A549 (cell line): Measurements from ENCODE around the gene TNRC18. TPM values are rescaled to one million over a fixed set of nuclear protein-coding genes. Genes with fewer than 3 reads are reported as not detected.
A peak's percentile ranks its signal among the peaks of the same experiment; 100 is the strongest.

Experiments
- ATAC-seq, 2 experiments: fragments of 200-7000 bp in 1 of 2; fragments of >200 bp in 1 of 2; cut with Nextera tagmentation in 1 of 2; cut with Tn5 transposase in 1 of 2; 3 replicates each; pipeline versions ENCODE4 v1.8.0 to v1.9.1; 2018 to 2020; ENCODE audit warnings: mild to moderate bottlenecking in 1 of 2, moderate library complexity in 1 of 2
- CTCF ChIA-PET: fragments of 300-600 bp; sonication (Branson Sonifier 250); formaldehyde crosslinking; extraction: SDS; loops from one replicate; lab custom pipeline; 2021; ENCODE audit warnings: antibody characterized with exemption, inconsistent platforms; lab: Yijun Ruan, JAX
- POLR2A ChIA-PET: fragments of 350-600 bp; formaldehyde crosslinking; extraction: SDS; loops from one replicate; lab custom pipeline; 2021; ENCODE audit warnings: antibody characterized with exemption, inconsistent platforms; lab: Yijun Ruan, JAX
- DNase-seq, 2 experiments: peaks; one replicate each; pipeline versions ENCODE4 v3.0.0 to v3.0.0-alpha.2; 2011 to 2016; ENCODE audit warnings: low read depth in 1 of 2, low spot score in 1 of 2
- FAIRE-seq: peaks from 2 replicates; lab custom pipeline; 2011; peaks lifted over from hg19 to GRCh38; lab: Jason Lieb, UNC
- H3K27ac ChIP-seq, 2 experiments: fragments of >200 bp; sonication (Bioruptor Twin); formaldehyde crosslinking; 3 replicates each; pipeline ENCODE4 v1.5.1; 2016 to 2017
- H3K4me1 ChIP-seq: fragments of >200 bp; sonication (Bioruptor Twin); formaldehyde crosslinking; 3 replicates; pipeline ENCODE4 v1.6.1; 2016
- H3K4me2 ChIP-seq: fragments of >200 bp; sonication (Bioruptor Twin); formaldehyde crosslinking; 3 replicates; pipeline ENCODE4 v1.6.1; 2016
- H3K4me3 ChIP-seq: fragments of >200 bp; sonication (Bioruptor Twin); formaldehyde crosslinking; 3 replicates; pipeline ENCODE4 v1.5.1; 2016
- H3K9me3 ChIP-seq: fragments of >200 bp; sonication (Bioruptor Twin); formaldehyde crosslinking; 3 replicates; pipeline ENCODE4 v1.6.1; 2016
- CBX2 ChIP-seq: fragments of 200-600 bp; sonication (generic); IDR thresholded peaks from 2 replicates; pipeline ENCODE4 v1.6.1; 2016; ENCODE audit warnings: low read depth, mild to moderate bottlenecking, borderline replicate concordance
- CHD2 ChIP-seq: fragments of 150-350 bp; IDR thresholded peaks from 2 replicates; pipeline ENCODE4 v1.6.1; 2014; ENCODE audit warnings: low read length; ENCODE audit not compliant: partially characterized antibody
- CHD4 ChIP-seq: fragments of 200-600 bp; sonication (generic); IDR thresholded peaks from 2 replicates; pipeline ENCODE4 v1.6.1; 2016; ENCODE audit warnings: antibody characterized with exemption, mild to moderate bottlenecking, borderline replicate concordance
- E2F6 ChIP-seq: IDR thresholded peaks from 2 replicates; pipeline ENCODE4 v1.6.1; 2012; ENCODE audit warnings: low read depth, borderline replicate concordance
- EHMT2 ChIP-seq: fragments of 200-600 bp; sonication (generic); IDR thresholded peaks from 2 replicates; pipeline ENCODE4 v1.6.1; 2016; ENCODE audit warnings: antibody characterized with exemption, low read depth, mild to moderate bottlenecking, moderate library complexity
- FOXS1 ChIP-seq: fragments of 250-450 bp; sonication (Bioruptor Pico); IDR thresholded peaks from 2 replicates; pipeline ENCODE4 v1.5.0; 2020; ENCODE audit warnings: mild to moderate bottlenecking, moderate library complexity
- HEYL ChIP-seq: fragments of 250-450 bp; sonication (Bioruptor Pico); IDR thresholded peaks from 2 replicates; pipeline ENCODE4 v1.8.0; 2021; ENCODE audit warnings: mild to moderate bottlenecking, moderate library complexity
- JUN ChIP-seq, 2 experiments: fragments of >200 bp; sonication (Bioruptor Twin); formaldehyde crosslinking; IDR thresholded peaks; 2 replicates in 1 of 2; 3 replicates in 1 of 2; pipeline ENCODE4 v1.6.1; 2016 to 2017
- JUNB ChIP-seq: fragments of >200 bp; sonication (Bioruptor Twin); formaldehyde crosslinking; IDR thresholded peaks from 2 replicates; pipeline ENCODE4 v1.6.1; 2016
- KDM1A ChIP-seq: fragments of 200-600 bp; sonication (generic); IDR thresholded peaks from 2 replicates; pipeline ENCODE4 v1.6.1; 2016; ENCODE audit warnings: low read depth, mild to moderate bottlenecking
- KDM5A ChIP-seq: fragments of 200-600 bp; sonication (generic); IDR thresholded peaks from 2 replicates; pipeline ENCODE4 v1.6.1; 2016; ENCODE audit warnings: antibody characterized with exemption, mild to moderate bottlenecking
- NPAS2 ChIP-seq: fragments of 250-450 bp; sonication (Bioruptor Pico); IDR thresholded peaks from 2 replicates; pipeline ENCODE4 v1.8.0; 2022; ENCODE audit warnings: mild to moderate bottlenecking, moderate library complexity, borderline replicate concordance
- POLR2A ChIP-seq: IDR thresholded peaks from 2 replicates; pipeline ENCODE4 v1.6.1; 2012; ENCODE audit warnings: mild to moderate bottlenecking, low read length
- POLR2AphosphoS2 ChIP-seq: conservative IDR thresholded peaks from 2 replicates; pipeline ENCODE4 v1.6.1; 2012; ENCODE audit warnings: low read length, improper control_type of control experiment, inconsistent platforms
- RARB ChIP-seq: fragments of 250-450 bp; sonication (Bioruptor Pico); IDR thresholded peaks from 2 replicates; pipeline ENCODE4 v1.8.0; 2021; ENCODE audit warnings: mild to moderate bottlenecking, moderate library complexity
- REST ChIP-seq: fragments of 200-600 bp; sonication (generic); IDR thresholded peaks from 2 replicates; pipeline ENCODE4 v1.6.1; 2016; ENCODE audit warnings: antibody characterized with exemption, mild to moderate bottlenecking, moderate library complexity
- RFX5 ChIP-seq: fragments of 450-650 bp; IDR thresholded peaks from 2 replicates; pipeline ENCODE4 v1.7.1; 2014; ENCODE audit warnings: antibody characterized with exemption, mild to moderate bottlenecking, moderate library complexity
- RNF2 ChIP-seq: fragments of 200-600 bp; sonication (generic); IDR thresholded peaks from 2 replicates; pipeline ENCODE4 v1.6.1; 2016; ENCODE audit warnings: low read depth, mild to moderate bottlenecking, antibody characterized with exemption, moderate library complexity, borderline replicate concordance
- SMC3 ChIP-seq: fragments of >200 bp; sonication (Bioruptor Twin); formaldehyde crosslinking; IDR thresholded peaks from 3 replicates; pipeline ENCODE4 v1.6.1; 2018; ENCODE audit warnings: inconsistent platforms
- TP53 ChIP-seq: fragments of 250-450 bp; sonication (Bioruptor Pico); IDR thresholded peaks from 2 replicates; pipeline ENCODE4 v1.5.0; 2021; ENCODE audit warnings: mild to moderate bottlenecking, moderate library complexity
- ZC3H11A ChIP-seq: fragments of 450-650 bp; IDR thresholded peaks from 2 replicates; pipeline ENCODE4 v1.6.1; 2014; ENCODE audit warnings: antibody characterized with exemption, mild to moderate bottlenecking
- ZFP36 ChIP-seq: fragments of 450-650 bp; IDR thresholded peaks from 2 replicates; pipeline ENCODE4 v1.6.1; 2014; ENCODE audit warnings: borderline replicate concordance; ENCODE audit not compliant: partially characterized antibody
- WGBS: methylation state at CpG from one replicate; pipeline ENCODE4 v1.1.6; 2017; ENCODE audit errors: missing lambda C conversion rate; 5-methylcytosine and 5-hydroxymethylcytosine counted together
- polyA plus RNA-seq, 4 experiments: library from polyadenylated mRNA; depleted of rRNA in 3 of 4; stranded (reverse); fragments of >200 nt; fragmentation: RNase III in 1 of 4; extraction: RNeasy Plus Mini Kit Qiagen cat#74134 plus additional on column Dnase treatment in 1 of 4; gene quantifications; 2 replicates in 3 of 4; 3 replicates in 1 of 4; pipeline ENCODE4 v1.2.3, GENCODE V29; 2011 to 2017
- TF ChIP-seq, protein P1 (sequence below): IDR thresholded peaks from 2 replicates; pipeline ENCODE4 v1.6.1; 2012
- TF ChIP-seq, protein P2 (sequence below): fragments of 250-450 bp; sonication (Bioruptor Pico); IDR thresholded peaks from 2 replicates; pipeline ENCODE4 v1.5.0; 2020; ENCODE audit warnings: low read depth, mild to moderate bottlenecking, moderate library complexity

TNRC18 gene
- polyA plus RNA-seq, 2 of the 4 experiments (the other 2 are of a cell fraction): 15.5 to 39.9 TPM

DNA sequence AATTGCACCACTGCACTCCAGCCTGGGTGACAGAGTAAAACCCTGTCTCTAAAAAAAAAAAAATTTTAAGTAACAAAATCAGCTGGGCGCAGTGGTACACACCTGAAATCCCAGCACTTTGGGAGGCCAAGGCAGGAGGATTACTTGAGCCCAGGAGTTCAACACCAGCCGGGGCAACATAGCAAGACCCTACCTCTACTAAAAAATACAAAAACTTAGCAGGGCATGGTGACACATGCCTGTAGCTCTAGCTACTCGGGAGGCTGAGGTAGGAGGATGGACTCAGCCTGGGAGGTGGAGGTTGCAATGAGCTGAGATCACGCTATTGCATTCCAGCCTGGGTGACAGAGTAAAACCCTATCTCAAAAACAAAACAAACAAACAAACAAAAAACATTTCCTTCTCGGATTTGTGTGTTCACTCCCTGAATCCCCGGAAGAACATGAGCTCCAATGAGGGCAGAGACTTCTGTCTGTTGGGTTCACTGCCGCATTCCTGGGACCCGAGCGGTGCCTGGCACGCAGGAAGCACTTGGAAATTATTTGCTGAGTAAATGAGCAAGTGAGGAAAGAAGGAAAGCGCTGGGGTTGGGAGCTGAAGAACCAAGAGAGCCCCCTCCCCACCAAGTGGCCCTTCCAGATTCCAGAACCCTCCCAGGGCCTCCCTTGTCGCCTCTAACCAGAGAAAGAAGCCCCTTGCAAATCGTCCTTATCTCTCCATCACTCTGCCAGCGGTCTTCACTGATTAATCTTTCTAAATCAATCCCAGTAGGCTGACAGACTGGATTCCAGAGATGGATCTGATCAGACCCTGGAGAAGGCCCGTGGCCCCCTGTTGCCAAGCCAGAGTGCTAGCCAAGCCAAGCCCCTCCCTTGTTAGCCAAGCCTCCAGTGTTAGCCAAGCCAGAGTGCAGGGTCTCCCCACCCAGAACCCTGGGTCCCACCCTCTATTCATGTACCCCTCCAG, 6.2 kb downstream of the TNRC18 start:
- CTCF ChIA-PET: interaction anchor here (1.4 kb wide), 1 partner anchor 33 kb away, joined by 3 read pairs; no protein-coding TSS in a partner anchor
- 54% methylated on average over 15 of the region's 15 CpGs for WGBS
- peak overlapping the region; percentile 81 for H3K4me2 ChIP-seq
- peaks cover 31% of the 10 kb centered on the region for H3K4me1 ChIP-seq
- no peak for TF ChIP-seq JUNB
- TF ChIP-seq, protein P1, sequence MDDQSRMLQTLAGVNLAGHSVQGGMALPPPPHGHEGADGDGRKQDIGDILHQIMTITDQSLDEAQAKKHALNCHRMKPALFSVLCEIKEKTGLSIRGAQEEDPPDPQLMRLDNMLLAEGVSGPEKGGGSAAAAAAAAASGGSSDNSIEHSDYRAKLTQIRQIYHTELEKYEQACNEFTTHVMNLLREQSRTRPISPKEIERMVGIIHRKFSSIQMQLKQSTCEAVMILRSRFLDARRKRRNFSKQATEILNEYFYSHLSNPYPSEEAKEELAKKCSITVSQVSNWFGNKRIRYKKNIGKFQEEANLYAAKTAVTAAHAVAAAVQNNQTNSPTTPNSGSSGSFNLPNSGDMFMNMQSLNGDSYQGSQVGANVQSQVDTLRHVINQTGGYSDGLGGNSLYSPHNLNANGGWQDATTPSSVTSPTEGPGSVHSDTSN: no peak
- TF ChIP-seq FOXS1 (CRISPR knock-in tag): no peak
- TF ChIP-seq REST: no peak
- no peak for TF ChIP-seq RNF2
- TF ChIP-seq KDM5A: no peak
- no peak for TF ChIP-seq E2F6
- TF ChIP-seq POLR2A: no peak
- TF ChIP-seq RARB: no peak
- no peak for TF ChIP-seq EHMT2
- no peak for TF ChIP-seq ZC3H11A
- TF ChIP-seq POLR2AphosphoS2: no peak
- no peak for TF ChIP-seq ZFP36
- no peak for TF ChIP-seq HEYL (CRISPR knock-in tag)
- TF ChIP-seq, protein P2, sequence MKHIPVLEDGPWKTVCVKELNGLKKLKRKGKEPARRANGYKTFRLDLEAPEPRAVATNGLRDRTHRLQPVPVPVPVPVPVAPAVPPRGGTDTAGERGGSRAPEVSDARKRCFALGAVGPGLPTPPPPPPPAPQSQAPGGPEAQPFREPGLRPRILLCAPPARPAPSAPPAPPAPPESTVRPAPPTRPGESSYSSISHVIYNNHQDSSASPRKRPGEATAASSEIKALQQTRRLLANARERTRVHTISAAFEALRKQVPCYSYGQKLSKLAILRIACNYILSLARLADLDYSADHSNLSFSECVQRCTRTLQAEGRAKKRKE: no peak
- TF ChIP-seq TP53 (CRISPR knock-in tag): no peak
- H3K4me3 ChIP-seq: no peak overlapping the region
- no peaks in the 10 kb centered on the region for H3K9me3 ChIP-seq
- POLR2A ChIA-PET: interaction anchor here (1.8 to 2.5 kb wide), 2 partner anchors 8 to 21 kb away, joined by 7 to 8 read pairs; no protein-coding TSS in a partner anchor
- DNase-seq (peak in 1 of 2 experiments; percentile 65), ATAC-seq (peak in 1 of 2 experiments; percentile 5; a peak in 3 of 6 replicates), FAIRE-seq (no peak)
- peak overlapping the region; percentile 61 to 96 for H3K27ac ChIP-seq

DNA sequence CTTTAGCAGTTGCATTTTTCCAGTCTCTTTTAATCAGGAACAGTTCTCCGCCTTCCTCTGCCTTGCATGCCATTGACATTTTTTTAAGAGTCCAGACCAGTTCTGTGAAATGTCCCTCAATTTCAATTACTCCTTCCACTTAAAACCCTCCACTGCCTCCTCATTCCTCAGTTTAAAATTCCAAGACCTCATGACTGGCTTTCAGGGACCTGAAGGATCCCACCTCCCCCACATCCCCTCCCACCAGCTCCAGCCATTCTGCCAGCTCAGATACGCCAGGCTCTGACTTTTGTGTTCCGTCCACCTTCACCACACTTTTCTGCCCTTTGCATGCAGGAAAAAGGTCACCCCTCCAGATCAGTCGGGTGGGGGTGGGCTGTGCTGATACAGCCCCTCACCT, 8.7 kb downstream of the TNRC18 start:
- no peaks in the 10 kb centered on the region for H3K9me3 ChIP-seq
- no peak overlapping the region for H3K4me3 ChIP-seq
- FAIRE-seq (no peak), DNase-seq (no peak), ATAC-seq (no peak)
- ChIA-PET CTCF (interaction anchor here (1.2 kb wide), 1 partner anchor 366 kb away, joined by 3 read pairs; the partner anchor contains the start of gene RNF216), POLR2A (no interaction called here)
- WGBS: 87% methylated on average over 4 of the region's 4 CpGs
- H3K27ac ChIP-seq: no peak overlapping the region
- H3K4me1 ChIP-seq: peaks cover 33% of the 10 kb centered on the region
- no peak overlapping the region for H3K4me2 ChIP-seq
- TF ChIP-seq HEYL (CRISPR knock-in tag): no peak
- no peak for TF ChIP-seq CBX2
- no peak for TF ChIP-seq CHD2
- TF ChIP-seq ZFP36: no peak
- no peak for TF ChIP-seq NPAS2 (CRISPR knock-in tag)
- no peak for TF ChIP-seq JUNB
- no peak for TF ChIP-seq KDM1A
- no peak for TF ChIP-seq RFX5
- TF ChIP-seq CHD4: no peak
- no peak for TF ChIP-seq SMC3
- no peak for TF ChIP-seq JUN (IDR thresholded peaks at IDR 0.05)
- TF ChIP-seq, protein P2: no peak
